PC-3 (cell line): ENCODE data around the gene IL25. TPM values are rescaled to one million over a fixed set of nuclear protein-coding genes. Genes with fewer than 3 reads are reported as not detected.

Experiments
- ATAC-seq: fragments of 200-7000 bp; cut with Tn5 transposase; 2 replicates; pipeline ENCODE4 v1.9.1; 2020; ENCODE audit warnings: mild to moderate bottlenecking, moderate library complexity
- BruUV-seq: library from RNA; stranded (reverse); fragments of 400-500 nt; replicated peaks from 2 replicates; lab custom pipeline; 2021; lab: Mats Ljungman, UMichigan
- CTCF ChIA-PET: fragments of 300-600 bp; sonication (Branson Sonifier 250); formaldehyde crosslinking; loops from one replicate; lab custom pipeline; 2022; ENCODE audit warnings: antibody characterized with exemption; lab: Charles Lee
- POLR2A ChIA-PET: fragments of 300-600 bp; sonication (Branson Sonifier 250); formaldehyde crosslinking; loops from one replicate; lab custom pipeline; 2022; ENCODE audit warnings: antibody characterized with exemption; ENCODE audit not compliant: unreplicated experiment; lab: Charles Lee
- DNase-seq: peaks from one replicate; pipeline ENCODE4 v3.0.0-alpha.2; 2015
- H2AFZ ChIP-seq: fragments of 300-600 bp; sonication (generic); 2 replicates; pipeline ENCODE4 v1.6.0; 2016; ENCODE audit warnings: antibody characterized with exemption, low read length
- H3F3A ChIP-seq: fragments of 300-600 bp; sonication (generic); one replicate; pipeline ENCODE4 v1.6.0; 2017; ENCODE audit warnings: antibody characterized with exemption, low read length, control low read depth, mild to moderate bottlenecking; ENCODE audit not compliant: unreplicated experiment
- H3K27ac ChIP-seq: fragments of 300-600 bp; sonication (generic); 2 replicates; pipeline ENCODE4 v1.5.1; 2016; ENCODE audit warnings: mild to moderate bottlenecking, low read length
- H3K27me3 ChIP-seq: fragments of 300-600 bp; sonication (generic); 2 replicates; pipeline ENCODE4 v1.6.1; 2016; ENCODE audit warnings: low read length, mixed read lengths
- H3K36me3 ChIP-seq: fragments of 300-600 bp; sonication (generic); 2 replicates; pipeline ENCODE4 v1.6.1; 2016; ENCODE audit warnings: low read depth, mixed run types, low read length, mixed read lengths
- H3K4me1 ChIP-seq: fragments of 300-600 bp; sonication (generic); 2 replicates; pipeline ENCODE4 v1.5.1; 2016; ENCODE audit warnings: low read length; ENCODE audit not compliant: insufficient read depth
- H3K4me2 ChIP-seq: fragments of 300-600 bp; sonication (generic); 2 replicates; pipeline ENCODE4 v1.6.0; 2016; ENCODE audit warnings: low read length
- H3K4me3 ChIP-seq: fragments of 300-600 bp; sonication (generic); 2 replicates; pipeline ENCODE4 v1.5.1; 2016; ENCODE audit warnings: mild to moderate bottlenecking, low read length, mixed read lengths
- H3K79me2 ChIP-seq: fragments of 300-600 bp; sonication (generic); 2 replicates; pipeline ENCODE4 v1.6.1; 2017; ENCODE audit warnings: low read length, mixed read lengths
- H3K9ac ChIP-seq: fragments of 300-600 bp; sonication (generic); 2 replicates; pipeline ENCODE4 v1.6.0; 2016; ENCODE audit warnings: mild to moderate bottlenecking, low read length
- H3K9me2 ChIP-seq: fragments of 300-600 bp; sonication (generic); replicated peaks from 2 replicates; pipeline ENCODE4 v1.6.1; 2016; ENCODE audit warnings: mixed run types, low read length, mixed read lengths
- H3K9me3 ChIP-seq: fragments of 300-600 bp; sonication (generic); 2 replicates; pipeline ENCODE4 v1.6.1; 2016; ENCODE audit warnings: low read length, mixed read lengths
- H4K20me1 ChIP-seq: fragments of 300-600 bp; sonication (generic); 2 replicates; pipeline ENCODE4 v1.6.1; 2016; ENCODE audit warnings: low read length, mixed read lengths
- EZH2 ChIP-seq: fragments of 300-600 bp; sonication (generic); IDR thresholded peaks from one replicate; pipeline ENCODE4 v1.6.1; 2017; ENCODE audit warnings: antibody characterized with exemption, mild to moderate bottlenecking, low read length; ENCODE audit not compliant: unreplicated experiment
- EZH2phosphoT487 ChIP-seq: fragments of 300-600 bp; sonication (generic); IDR thresholded peaks from 2 replicates; pipeline ENCODE4 v1.6.1; 2018; ENCODE audit warnings: mild to moderate bottlenecking, antibody characterized with exemption, low read length, borderline replicate concordance
- intact Hi-C: fragments of 100-400 bp; cut with micrococcal nuclease; formaldehyde crosslinking; loops from 2 replicates; pipeline ENCODE4 v1.9.0; 2023
- total RNA-seq: library from RNA; depleted of rRNA; stranded (reverse); fragments of >200 nt; gene quantifications from 2 replicates; pipeline ENCODE4 v1.2.3, GENCODE V29; 2014
- TF ChIP-seq, protein P1 (sequence below): fragments of 300-600 bp; sonication (generic); conservative IDR thresholded peaks from 2 replicates; pipeline ENCODE4 v1.5.1; 2017; ENCODE audit warnings: antibody characterized with exemption, low read depth, mild to moderate bottlenecking, low read length

Gene IL25
- total RNA-seq, 1 experiment from 2014 or later: not detected

DNA sequence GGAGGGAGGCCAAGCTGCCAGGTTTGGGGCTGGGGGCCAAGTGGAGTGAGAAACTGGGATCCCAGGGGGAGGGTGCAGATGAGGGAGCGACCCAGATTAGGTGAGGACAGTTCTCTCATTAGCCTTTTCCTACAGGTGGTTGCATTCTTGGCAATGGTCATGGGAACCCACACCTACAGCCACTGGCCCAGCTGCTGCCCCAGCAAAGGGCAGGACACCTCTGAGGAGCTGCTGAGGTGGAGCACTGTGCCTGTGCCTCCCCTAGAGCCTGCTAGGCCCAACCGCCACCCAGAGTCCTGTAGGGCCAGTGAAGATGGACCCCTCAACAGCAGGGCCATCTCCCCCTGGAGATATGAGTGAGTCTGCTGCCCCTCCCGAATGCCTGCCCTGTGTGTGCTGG lies 432 bp downstream of the IL25 start:
- CTCF ChIA-PET: interaction anchor here (0.6 kb wide), 1 partner anchor 82 kb away, joined by 3 read pairs; no protein-coding TSS in a partner anchor
- Histone ChIP-seq H3F3A (no peaks in the 10 kb centered on the region), H4K20me1 (no peaks in the 10 kb centered on the region), H3K36me3 (no peaks in the 10 kb centered on the region), H3K79me2 (no peaks in the 10 kb centered on the region), H3K4me3 (no peak overlapping the region), H2AFZ (no peak overlapping the region), H3K27me3 (peaks cover 17% of the 10 kb centered on the region), H3K9me3 (no peaks in the 10 kb centered on the region), H3K9ac (no peak overlapping the region), H3K4me1 (no peaks in the 10 kb centered on the region), H3K4me2 (no peak overlapping the region), H3K27ac (no peak overlapping the region), H3K9me2 (no peaks in the 10 kb centered on the region)
- POLR2A ChIA-PET: no interaction called here
- ATAC-seq: no peak
- no peak for DNase-seq
- BruUV-seq: no TSS peak
- intact Hi-C loops: no loop called here
- TF ChIP-seq, protein P1, sequence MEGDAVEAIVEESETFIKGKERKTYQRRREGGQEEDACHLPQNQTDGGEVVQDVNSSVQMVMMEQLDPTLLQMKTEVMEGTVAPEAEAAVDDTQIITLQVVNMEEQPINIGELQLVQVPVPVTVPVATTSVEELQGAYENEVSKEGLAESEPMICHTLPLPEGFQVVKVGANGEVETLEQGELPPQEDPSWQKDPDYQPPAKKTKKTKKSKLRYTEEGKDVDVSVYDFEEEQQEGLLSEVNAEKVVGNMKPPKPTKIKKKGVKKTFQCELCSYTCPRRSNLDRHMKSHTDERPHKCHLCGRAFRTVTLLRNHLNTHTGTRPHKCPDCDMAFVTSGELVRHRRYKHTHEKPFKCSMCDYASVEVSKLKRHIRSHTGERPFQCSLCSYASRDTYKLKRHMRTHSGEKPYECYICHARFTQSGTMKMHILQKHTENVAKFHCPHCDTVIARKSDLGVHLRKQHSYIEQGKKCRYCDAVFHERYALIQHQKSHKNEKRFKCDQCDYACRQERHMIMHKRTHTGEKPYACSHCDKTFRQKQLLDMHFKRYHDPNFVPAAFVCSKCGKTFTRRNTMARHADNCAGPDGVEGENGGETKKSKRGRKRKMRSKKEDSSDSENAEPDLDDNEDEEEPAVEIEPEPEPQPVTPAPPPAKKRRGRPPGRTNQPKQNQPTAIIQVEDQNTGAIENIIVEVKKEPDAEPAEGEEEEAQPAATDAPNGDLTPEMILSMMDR: no peak
- no peak for TF ChIP-seq EZH2phosphoT487
- no peak for TF ChIP-seq EZH2

DNA sequence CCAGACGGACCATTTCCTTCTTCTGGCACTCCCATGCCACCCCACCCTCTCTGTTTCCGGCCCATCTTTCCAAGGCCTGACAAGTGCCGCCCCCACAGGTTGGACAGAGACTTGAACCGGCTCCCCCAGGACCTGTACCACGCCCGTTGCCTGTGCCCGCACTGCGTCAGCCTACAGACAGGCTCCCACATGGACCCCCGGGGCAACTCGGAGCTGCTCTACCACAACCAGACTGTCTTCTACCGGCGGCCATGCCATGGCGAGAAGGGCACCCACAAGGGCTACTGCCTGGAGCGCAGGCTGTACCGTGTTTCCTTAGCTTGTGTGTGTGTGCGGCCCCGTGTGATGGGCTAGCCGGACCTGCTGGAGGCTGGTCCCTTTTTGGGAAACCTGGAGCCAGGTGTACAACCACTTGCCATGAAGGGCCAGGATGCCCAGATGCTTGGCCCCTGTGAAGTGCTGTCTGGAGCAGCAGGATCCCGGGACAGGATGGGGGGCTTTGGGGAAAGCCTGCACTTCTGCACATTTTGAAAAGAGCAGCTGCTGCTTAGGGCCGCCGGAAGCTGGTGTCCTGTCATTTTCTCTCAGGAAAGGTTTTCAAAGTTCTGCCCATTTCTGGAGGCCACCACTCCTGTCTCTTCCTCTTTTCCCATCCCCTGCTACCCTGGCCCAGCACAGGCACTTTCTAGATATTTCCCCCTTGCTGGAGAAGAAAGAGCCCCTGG lies 3.1 kb downstream of the IL25 start:
- Histone ChIP-seq H3K9ac (no peak overlapping the region), H3K4me3 (no peak overlapping the region), H3K27me3 (peaks cover 20% of the 10 kb centered on the region), H3K4me2 (no peak overlapping the region), H3F3A (no peaks in the 10 kb centered on the region), H3K4me1 (no peaks in the 10 kb centered on the region), H3K9me3 (no peaks in the 10 kb centered on the region), H3K27ac (no peak overlapping the region), H4K20me1 (no peaks in the 10 kb centered on the region), H2AFZ (no peak overlapping the region), H3K9me2 (no peaks in the 10 kb centered on the region), H3K36me3 (no peaks in the 10 kb centered on the region), H3K79me2 (no peaks in the 10 kb centered on the region)
- ChIA-PET POLR2A (no interaction called here), CTCF (no interaction called here)
- no peak for ATAC-seq
- no TSS peak for BruUV-seq
- TF ChIP-seq, protein P1: no peak
- TF ChIP-seq EZH2phosphoT487 (no peak), EZH2 (no peak)
- intact Hi-C loops: no loop called here
- DNase-seq: no peak

DNA sequence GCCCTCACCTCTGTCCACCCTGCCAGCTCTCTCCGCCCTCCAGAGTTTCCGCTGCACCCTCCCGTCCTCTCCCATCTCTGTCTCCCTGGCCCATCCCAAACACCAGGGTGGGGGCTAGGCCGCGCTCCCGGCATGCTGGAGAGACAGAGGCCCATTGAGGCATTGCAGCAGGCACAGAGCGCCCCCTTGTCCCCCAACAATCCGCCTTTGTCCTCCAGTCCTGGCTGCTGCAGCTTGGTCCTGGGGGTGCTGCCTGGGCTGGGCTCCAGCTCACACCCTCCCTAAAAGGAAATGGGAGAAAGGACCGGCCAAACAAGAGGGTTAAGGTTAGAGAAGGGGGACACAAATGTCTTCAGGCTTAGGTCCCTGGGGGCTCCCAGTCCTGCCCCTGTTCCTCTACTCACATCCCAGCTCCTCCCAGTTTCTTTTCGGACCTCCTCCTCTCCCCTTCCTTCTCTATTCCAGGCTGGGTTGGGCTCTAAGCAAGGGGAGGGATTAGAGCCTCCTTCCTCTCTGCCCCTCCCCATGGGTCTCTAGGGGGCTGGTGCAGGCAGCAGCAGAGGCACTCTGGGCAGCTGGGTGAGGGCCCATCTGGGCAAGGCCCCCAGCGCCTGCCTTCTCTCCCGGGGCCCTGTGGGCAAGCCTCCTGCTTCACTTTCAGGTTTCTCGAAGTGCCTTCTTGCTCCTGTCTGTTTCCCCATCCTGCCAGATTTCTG lies 4.0 kb downstream of the IL25 start, which contains the start of gene CMTM5:
Gene CMTM5, plus strand, starts transcription at position 565 of the 716 bp plus-strand sequence. CDS start 206 bp downstream, outside the sequence.
- no peak for ATAC-seq
- intact Hi-C loops: no loop called here
- Histone ChIP-seq H3K9me3 (no peaks in the 10 kb centered on the region), H3K27me3 (peaks cover 15% of the 10 kb centered on the region), H3K4me3 (no peak within 1 kb of the TSS), H3K9me2 (no peaks in the 10 kb centered on the region), H3K4me2 (no peak within 1 kb of the TSS), H2AFZ (no peak within 1 kb of the TSS), H3K36me3 (no peaks in the 10 kb centered on the region), H3K9ac (no peak within 1 kb of the TSS), H3K4me1 (no peaks in the 10 kb centered on the region), H3F3A (no peaks in the 10 kb centered on the region), H4K20me1 (no peaks in the 10 kb centered on the region), H3K79me2 (no peaks in the 10 kb centered on the region), H3K27ac (no peak within 1 kb of the TSS)
- no peak for TF ChIP-seq EZH2phosphoT487
- no peak for TF ChIP-seq EZH2
- ChIA-PET POLR2A (no interaction called here), CTCF (no interaction called here)
- DNase-seq: no peak
- BruUV-seq: no TSS peak
